ENCODE data around the gene SOX10. TPM values are rescaled to one million over a fixed set of nuclear protein-coding genes. Genes with fewer than 3 reads are reported as not detected.

SOX10 gene
- total RNA-seq: not detected in 2 replicates

DNA sequence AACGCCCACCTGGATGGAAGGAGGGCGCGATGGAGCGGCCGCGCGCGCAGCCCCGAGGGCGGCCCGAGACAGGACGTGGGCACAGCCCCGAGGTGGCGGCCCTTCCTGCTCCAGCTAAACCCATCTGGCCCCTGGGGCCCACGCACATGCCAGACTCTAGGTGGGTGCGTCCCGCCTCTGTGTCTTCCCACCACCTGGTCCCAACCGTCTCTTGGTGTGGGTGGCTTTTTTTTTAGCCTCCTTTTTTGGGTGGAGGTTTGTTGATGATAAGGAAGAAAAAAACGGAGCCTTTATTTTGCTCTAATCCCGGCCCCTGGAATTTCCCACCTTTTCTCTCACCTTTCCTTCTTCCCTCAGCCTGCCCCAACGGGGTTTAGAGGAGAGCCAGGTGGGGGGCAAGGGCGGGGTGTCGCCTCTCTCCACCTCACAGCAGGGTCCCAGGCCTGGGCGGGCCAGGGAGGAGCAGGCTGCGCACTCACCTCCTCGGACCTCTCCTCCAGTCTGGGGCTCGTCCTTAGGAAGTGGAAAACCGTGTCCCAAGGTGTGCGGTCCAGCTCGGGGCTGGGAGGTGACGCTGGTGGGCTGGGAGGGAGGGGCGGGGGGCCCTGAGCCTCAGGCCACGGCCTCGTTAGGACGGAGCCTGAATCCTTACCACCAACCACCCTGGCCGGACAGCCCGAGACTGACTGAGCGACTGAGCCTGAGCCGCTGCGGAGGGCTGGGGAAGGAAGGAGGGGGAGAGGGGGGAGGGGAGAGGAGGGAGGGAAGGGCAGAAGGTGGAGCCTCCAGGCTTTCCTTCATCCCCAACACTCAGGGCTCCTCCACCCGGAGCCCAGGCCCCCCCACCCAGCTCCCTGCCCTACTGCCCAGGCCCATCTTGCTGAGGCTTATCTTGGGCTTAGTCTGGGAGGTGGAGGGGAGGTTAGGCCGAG lies at the start of gene SOX10:
SOX10 (minus strand) TSS at position 696 of the 932 bp plus-strand sequence. CDS start 771 bp downstream, outside the sequence.

DNA sequence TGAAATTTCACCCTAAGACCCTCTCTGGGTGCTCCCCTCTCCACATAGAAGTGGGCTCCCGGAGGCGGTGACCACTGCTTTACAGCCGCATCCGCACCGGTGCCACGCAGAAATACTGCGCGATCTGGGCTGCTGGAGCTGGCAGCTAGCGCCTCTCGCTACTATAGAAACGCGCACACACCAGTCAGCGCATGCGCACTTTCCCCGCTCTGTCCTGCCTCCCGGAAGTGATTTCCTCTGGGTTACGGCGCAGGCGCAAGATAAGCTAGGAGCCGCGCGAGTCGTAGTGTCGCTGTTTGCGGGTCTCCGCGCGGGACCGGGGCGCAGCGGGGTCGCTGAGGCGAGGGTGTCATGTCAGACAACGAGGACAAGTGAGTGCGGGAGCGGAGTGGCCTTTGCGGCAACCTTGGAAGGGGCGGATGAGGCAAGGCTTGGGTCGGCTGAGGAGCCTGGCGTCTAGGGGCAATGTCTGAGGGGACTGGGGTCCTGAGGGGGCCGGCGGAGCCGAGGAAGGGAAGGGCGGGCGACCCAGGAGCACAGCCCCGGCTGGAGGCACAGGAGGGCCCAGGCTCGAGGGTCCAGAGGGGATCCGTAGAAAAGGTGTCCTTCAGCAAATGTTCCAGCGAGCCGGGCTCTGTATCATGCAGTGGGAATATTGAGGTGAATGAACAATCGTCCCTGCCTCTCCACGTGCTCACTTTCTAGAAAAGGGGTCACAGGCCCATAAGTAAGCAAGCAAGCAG lies 30.7 kb downstream of the SOX10 start, which contains the start of the genes C22orf23 and POLR2F:
C22orf23 (minus strand) TSS at position 165 of the 743 bp plus-strand sequence. CDS start 452 bp downstream, outside the sequence.
POLR2F (plus strand) TSS at position 263 of the 743 bp plus-strand sequence; CDS start at position 352, 89 bp downstream.

Other genes starting within 250 kb of the SOX10 start
- gene GCAT, start 176.6 kb downstream of the SOX10 start, total RNA-seq: 27.5 and 27.6 TPM in 2 replicates
- gene GALR3, start 161.2 kb downstream of the SOX10 start, total RNA-seq: not detected in 2 replicates
- 25.0 and 36.7 TPM in 2 replicates for gene ANKRD54, start 140.2 kb downstream of the SOX10 start, total RNA-seq
- gene EIF3L, start 135.1 kb downstream of the SOX10 start, total RNA-seq: 313 and 409 TPM in 2 replicates
- 16.7 and 27.3 TPM in 2 replicates for gene MICALL1, start 78.3 kb downstream of the SOX10 start, total RNA-seq
- 0.29 and 0.50 TPM in 2 replicates for gene C22orf23, start 31.0 kb downstream of the SOX10 start, total RNA-seq
- gene POLR2F, start 30.9 kb downstream of the SOX10 start, total RNA-seq: 36.9 and 37.4 TPM in 2 replicates
- gene PICK1, start 72.8 kb upstream of the SOX10 start, total RNA-seq: 9.4 and 9.6 TPM in 2 replicates
- 0.17 TPM in 1 of 2 replicates, not detected in the other for gene SLC16A8, start 99.6 kb upstream of the SOX10 start, total RNA-seq
- 1.3 and 2.6 TPM in 2 replicates for gene BAIAP2L2, start 126.1 kb upstream of the SOX10 start, total RNA-seq
- gene PLA2G6, start 197.3 kb upstream of the SOX10 start, total RNA-seq: 18.0 and 34.2 TPM in 2 replicates
- gene MAFF, start 217.4 kb upstream of the SOX10 start, total RNA-seq: 19.3 and 29.3 TPM in 2 replicates

All from smooth muscle cell of trachea (primary cell).